Tracheal epithelial cell (primary cell): Measurements from ENCODE around the gene FGD2. TPM values are rescaled to one million over a fixed set of nuclear protein-coding genes. Genes with fewer than 3 reads are reported as not detected.

ENCODE experiments used
- total RNA-seq: library from RNA; depleted of rRNA; stranded (reverse); fragments of >200 nt; gene quantifications from 2 replicates; pipeline ENCODE4 v1.2.1, GENCODE V29; 2014

Gene FGD2
- total RNA-seq, result under 0.01 and 0.48 TPM in 2 replicates

GRCh38 chr6:37005061-37005810 lies at the start of gene FGD2:
Gene FGD2 (plus strand): TSS chr6:37005655. CDS start chr6:37005818, 163 bp downstream.

DNA sequence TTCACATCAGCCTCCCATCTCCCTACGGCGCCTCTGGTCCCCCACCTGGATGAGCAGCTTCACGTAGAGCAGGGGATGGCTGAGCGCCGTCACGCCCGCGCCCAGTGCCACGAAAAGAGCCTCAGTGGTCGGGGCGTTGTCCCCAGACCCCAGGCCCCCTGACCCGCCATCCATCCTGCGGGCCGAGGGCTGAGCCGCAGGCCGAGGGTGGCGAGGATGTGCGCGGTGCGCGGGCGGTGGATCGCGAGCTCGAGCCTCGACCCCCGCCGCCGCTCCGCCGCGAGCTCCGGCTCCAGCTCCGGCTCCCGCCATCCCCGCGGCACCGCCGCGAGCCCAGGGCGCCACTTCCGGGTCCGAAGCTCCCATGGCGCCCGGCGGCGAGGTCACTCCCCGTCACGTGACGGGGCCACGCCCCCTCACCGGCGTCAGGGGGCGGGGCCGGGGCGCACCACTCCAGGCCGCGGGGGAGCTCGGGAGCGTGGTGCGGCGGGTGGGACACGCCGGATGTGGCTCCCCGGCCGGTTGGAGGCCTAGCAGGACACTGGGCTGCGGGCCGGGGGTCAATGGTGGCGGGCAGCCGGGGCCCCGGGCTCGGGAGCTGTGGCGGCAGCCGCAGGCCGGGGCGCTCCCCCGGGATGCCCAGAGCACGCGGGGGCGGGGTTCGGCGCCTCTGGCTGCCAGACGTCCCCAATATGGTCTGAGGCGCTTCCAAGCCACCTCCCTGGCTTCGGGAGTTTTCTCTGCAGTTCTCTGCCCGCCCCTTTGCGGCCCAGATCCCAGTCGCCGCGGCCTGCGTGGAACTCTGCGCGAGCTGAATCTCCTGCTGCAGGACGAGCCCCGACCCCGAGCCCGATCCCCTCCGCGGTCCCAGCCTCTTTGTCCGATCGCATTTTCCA lies 19.4 kb upstream of the FGD2 start, which contains the start of gene MTCH1:
MTCH1 (minus strand) TSS at position 389 of the 896 bp plus-strand sequence; CDS start at position 366, 23 bp downstream.

Other genes starting within 250 kb of the FGD2 start
- gene CPNE5, start 166.2 kb upstream of the FGD2 start, total RNA-seq, result under 0.01 TPM in 1 of 2 replicates, not detected in the other
- gene PPIL1, start 130.9 kb upstream of the FGD2 start, total RNA-seq, result 37.6 and 40.1 TPM in 2 replicates
- 21.2 and 27.1 TPM in 2 replicates for gene C6orf89, start 119.7 kb upstream of the FGD2 start, total RNA-seq
- under 0.01 TPM in 1 of 2 replicates, not detected in the other for gene PI16, start 50.9 kb upstream of the FGD2 start, total RNA-seq
- gene MTCH1, start 19.5 kb upstream of the FGD2 start, total RNA-seq, result 196 and 237 TPM in 2 replicates
- gene PIM1, start 164.5 kb downstream of the FGD2 start, total RNA-seq, result 26.0 and 128 TPM in 2 replicates